GM20431 (cell line): ENCODE results near the gene MGST2.
"Not testable (repeated sequence)": the region's sequence is repeated elsewhere in the genome, so short reads cannot be mapped to it uniquely, and the experiment has no call there.

Experiments
- in situ Hi-C: fragments of 300-500 bp; cut with MseI, MboI; formaldehyde crosslinking; loops from one replicate; pipeline ENCODE4 v1.15.0; 2020; ENCODE audit warnings: low sequenced_read_pairs; ENCODE audit not compliant: unreplicated experiment

MGST2 gene

GRCh38 chr4:139696491-139696890 lies 30.9 kb downstream of the MGST2 start:
- in situ Hi-C loops: no loop called here

GRCh38 chr4:139698167-139698925 lies 32.7 kb downstream of the MGST2 start:
- in situ Hi-C loops: not testable (repeated sequence)

GRCh38 chr4:139700568-139700967 lies 34.9 kb downstream of the MGST2 start:
- in situ Hi-C loops: no loop called here

DNA sequence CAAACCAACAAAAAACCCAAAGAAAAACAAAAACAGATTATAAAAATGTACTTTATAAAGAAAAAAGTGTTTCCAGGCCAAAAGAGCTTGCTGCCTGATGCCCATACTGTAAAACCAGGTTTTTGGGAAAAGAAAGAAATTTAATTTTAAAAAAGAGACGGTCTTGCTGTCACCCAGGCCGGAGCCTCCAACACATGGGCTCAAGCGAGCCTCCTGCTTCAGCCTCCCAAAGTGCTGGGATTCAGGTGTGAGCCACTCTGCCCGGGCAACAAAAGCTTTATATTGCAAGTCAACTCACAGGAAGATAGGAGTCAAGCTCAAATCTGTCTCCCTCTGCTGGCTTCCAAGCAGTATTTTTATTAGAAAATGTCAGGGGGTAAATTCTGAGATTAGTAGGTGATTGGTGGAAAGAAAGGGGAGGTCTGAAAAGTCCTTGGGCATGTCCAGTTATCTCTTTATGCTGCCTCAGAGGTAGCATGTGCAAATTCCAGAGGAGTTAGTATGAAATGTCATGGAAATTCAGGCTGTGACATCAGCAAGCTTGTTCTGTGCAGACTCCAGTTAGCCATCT lies 39.4 kb downstream of the MGST2 start:
- in situ Hi-C loops: no loop called here

GRCh38 chr4:139709660-139710059 lies 44.0 kb downstream of the MGST2 start:
- in situ Hi-C loops: no loop called here

- in situ Hi-C loops: no loop called here
Observed at GRCh38 chr4:139710073-139710472, 44.5 kb downstream of the MGST2 start.

DNA sequence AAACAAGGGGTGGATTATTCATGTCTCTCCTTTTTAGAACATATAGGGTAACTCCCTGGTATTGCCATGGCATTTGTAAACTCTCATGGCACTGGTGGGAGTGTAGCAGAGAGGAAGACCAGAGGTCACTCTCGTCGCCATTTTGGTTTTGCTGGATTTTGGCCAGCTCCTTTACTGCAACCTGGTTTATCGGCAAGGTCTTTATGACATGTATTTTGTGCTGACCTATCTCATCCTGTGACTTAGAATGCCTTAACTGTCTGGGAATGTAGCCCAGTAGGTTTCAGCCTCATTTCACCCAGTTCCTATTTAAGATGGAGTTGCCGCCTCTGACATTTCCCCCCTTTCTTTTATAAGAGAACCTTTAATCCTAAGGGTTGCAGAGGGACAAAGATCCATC lies 45.8 kb downstream of the MGST2 start:
- in situ Hi-C loops: no loop called here

GRCh38 chr4:139712882-139713281 lies 47.3 kb downstream of the MGST2 start:
- in situ Hi-C loops: no loop called here

GRCh38 chr4:139715746-139716391 lies 50.2 kb downstream of the MGST2 start:
- in situ Hi-C loops: no loop called here

- in situ Hi-C loops: no loop called here
Observed at GRCh38 chr4:139718358-139718757, 52.7 kb downstream of the MGST2 start.

GRCh38 chr4:139718833-139719232 lies 53.2 kb downstream of the MGST2 start:
- in situ Hi-C loops: no loop called here

GRCh38 chr4:139719381-139720101 lies 53.9 kb downstream of the MGST2 start:
- in situ Hi-C loops: no loop called here

DNA sequence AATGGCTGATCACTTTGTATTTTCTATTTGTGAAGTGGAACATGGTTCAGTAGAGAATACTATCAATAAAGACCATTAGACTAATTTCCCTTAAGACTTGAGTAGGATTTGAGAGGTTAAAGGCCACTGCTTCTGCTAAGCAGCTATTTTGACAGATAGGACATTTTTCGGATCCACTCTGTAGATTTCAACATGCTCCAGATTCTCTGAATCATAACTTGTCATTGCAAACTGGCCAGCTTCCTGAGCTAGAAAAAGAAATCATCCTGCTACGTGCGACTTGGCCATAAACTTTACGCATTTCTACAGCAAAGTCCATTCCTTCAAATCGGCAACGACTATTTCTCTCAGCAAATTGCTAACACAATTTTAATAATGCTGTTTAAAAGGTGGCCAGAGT lies 55.2 kb downstream of the MGST2 start:
- in situ Hi-C loops: no loop called here

GRCh38 chr4:139721789-139722188 lies 56.2 kb downstream of the MGST2 start:
- in situ Hi-C loops: no loop called here

DNA sequence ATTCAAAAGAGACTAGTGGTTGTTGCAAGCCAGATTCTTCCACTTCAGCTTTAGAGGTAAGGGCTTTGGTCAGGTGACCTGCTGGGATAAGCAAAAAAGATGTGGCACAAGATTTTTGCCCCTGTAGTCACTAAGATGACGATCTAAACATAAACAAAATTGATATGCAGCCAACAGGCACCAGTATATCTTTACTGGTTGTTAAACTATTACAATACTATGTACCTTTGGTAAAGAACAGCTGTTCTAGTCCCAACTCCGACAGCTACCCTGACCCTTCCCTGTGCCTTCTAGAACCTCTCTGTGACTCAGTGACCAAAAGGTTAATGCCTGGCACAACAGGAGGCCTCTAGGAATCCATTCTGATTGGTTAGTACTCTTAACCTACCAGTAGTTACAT lies 59.6 kb downstream of the MGST2 start:
- in situ Hi-C loops: no loop called here

DNA sequence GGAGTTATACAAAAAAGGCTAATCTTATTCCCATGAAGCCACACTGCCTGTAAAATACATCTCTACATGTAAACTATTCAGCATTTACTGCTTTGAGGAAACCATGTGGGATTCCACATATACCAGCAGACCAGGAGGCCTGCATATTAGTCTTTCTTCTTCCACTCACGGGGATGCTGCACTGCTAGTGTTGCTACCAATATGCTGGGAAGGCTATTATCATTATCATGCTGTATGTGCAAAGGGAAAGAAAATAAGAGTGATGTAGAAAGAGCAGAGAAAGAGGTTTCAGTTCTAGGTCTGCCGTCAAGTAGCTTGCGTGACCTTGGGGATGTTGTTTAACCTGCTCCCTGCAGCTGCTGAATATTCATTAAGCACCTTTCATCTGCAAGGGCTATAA lies 61.0 kb downstream of the MGST2 start:
- in situ Hi-C loops: no loop called here

GRCh38 chr4:139728146-139728545 lies 62.5 kb downstream of the MGST2 start:
- in situ Hi-C loops: no loop called here

GRCh38 chr4:139728840-139729239 lies 63.2 kb downstream of the MGST2 start:
- in situ Hi-C loops: no loop called here

DNA sequence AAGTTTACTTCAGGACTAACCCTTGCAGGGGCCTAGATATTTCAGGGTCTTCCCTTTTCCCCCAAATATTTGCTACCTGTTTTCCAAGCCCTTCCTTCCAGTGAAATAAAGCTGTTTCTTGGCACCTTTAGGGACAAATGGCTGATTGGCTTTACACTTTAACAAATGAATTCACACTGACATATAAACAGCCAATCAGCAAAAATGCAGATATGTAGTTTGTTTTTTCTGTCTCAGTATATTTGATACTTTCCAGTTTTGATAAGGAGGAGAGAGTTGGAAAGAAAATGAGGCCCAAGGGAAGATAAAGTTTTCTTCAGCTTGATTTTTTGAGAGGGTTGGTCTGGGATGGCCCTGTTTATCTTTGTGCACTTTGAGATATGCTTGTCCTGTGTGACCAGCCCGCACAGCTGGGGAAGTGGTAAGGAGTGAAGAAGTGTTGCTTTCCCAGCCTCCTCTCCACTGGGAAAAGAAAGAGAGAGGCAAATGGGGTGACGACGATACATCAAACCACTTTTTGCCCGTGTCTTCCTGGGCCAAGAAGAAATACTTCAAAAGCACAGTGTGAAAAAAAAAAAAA lies 67.5 kb downstream of the MGST2 start:
- in situ Hi-C loops: no loop called here

DNA sequence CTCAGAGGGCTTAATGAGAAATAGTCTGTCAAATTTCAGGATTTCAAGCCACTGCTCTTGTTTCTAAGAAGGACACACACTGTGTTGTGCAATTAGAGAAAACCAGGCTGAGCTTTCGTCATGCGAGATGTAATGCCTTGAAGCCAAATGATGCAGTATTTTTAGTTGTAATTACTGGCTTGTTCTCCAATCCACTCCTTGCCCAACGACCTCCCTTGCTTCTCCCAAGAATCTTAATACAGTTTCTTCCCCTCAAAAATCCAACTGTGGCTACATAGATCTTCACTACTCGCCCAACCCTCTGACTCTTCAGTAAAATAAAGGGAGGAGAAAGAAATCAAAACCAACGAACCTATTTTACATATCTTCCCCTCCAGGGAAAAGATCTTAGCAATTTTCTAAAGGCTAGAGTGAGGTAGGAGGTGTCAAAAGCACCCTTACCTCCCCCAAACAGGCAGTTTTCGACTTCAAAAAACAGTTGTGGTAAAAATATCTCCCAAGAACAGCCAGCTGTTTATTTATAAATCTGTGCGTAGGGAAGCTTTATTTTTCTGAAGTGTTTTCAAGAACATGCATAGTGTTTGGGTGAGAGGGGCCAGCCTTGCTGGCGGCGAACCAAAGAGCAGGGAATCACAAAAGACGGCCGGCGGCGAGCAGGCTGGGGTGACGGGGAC lies 68.7 kb downstream of the MGST2 start:
- in situ Hi-C loops: no loop called here
